GM23248 (cell line): ENCODE measurements around the gene CFB. TPM values are rescaled to one million over a fixed set of nuclear protein-coding genes. Genes with fewer than 3 reads are reported as not detected.
A peak's percentile ranks its signal among the peaks of the same experiment; 100 is the strongest.

Experiments
- DNase-seq: peaks from one replicate; pipeline ENCODE4 v3.0.0-alpha.2; 2015
- H2AFZ ChIP-seq: fragments of 200-600 bp; sonication (generic); 2 replicates; pipeline ENCODE4 v1.6.1; 2016; ENCODE audit warnings: antibody characterized with exemption
- H3F3A ChIP-seq: fragments of 200-600 bp; sonication (generic); 2 replicates; pipeline ENCODE4 v1.6.1; 2016; ENCODE audit warnings: mild to moderate bottlenecking, antibody characterized with exemption, mixed run types; ENCODE audit not compliant: insufficient read depth
- H3K27ac ChIP-seq: fragments of 200-600 bp; sonication (generic); 2 replicates; pipeline ENCODE4 v1.5.1; 2016; ENCODE audit warnings: mild to moderate bottlenecking
- H3K27me3 ChIP-seq: fragments of 200-600 bp; sonication (generic); replicated peaks from 2 replicates; pipeline ENCODE4 v1.6.1; 2016; ENCODE audit warnings: mild to moderate bottlenecking; ENCODE audit not compliant: insufficient read depth
- H3K36me3 ChIP-seq: fragments of 200-600 bp; sonication (generic); 2 replicates; pipeline ENCODE4 v1.6.1; 2016; ENCODE audit warnings: low read depth, mild to moderate bottlenecking
- H3K4me1 ChIP-seq: fragments of 200-600 bp; sonication (generic); 2 replicates; pipeline ENCODE4 v1.6.1; 2016; ENCODE audit warnings: mild to moderate bottlenecking; ENCODE audit not compliant: insufficient read depth
- H3K4me2 ChIP-seq: fragments of 200-600 bp; sonication (generic); one replicate; pipeline ENCODE4 v1.6.1; 2016; ENCODE audit warnings: mild to moderate bottlenecking; ENCODE audit not compliant: unreplicated experiment
- H3K4me3 ChIP-seq: fragments of 200-600 bp; sonication (generic); 2 replicates; pipeline ENCODE4 v1.5.1; 2016; ENCODE audit warnings: mild to moderate bottlenecking
- H3K79me2 ChIP-seq: fragments of 200-600 bp; sonication (generic); 2 replicates; pipeline ENCODE4 v1.6.1; 2016; ENCODE audit warnings: mild to moderate bottlenecking; ENCODE audit not compliant: insufficient read depth
- H3K9ac ChIP-seq: fragments of 200-600 bp; sonication (generic); 2 replicates; pipeline ENCODE4 v1.6.1; 2016; ENCODE audit warnings: mild to moderate bottlenecking
- H3K9me2 ChIP-seq: fragments of 200-600 bp; sonication (generic); 2 replicates; pipeline ENCODE4 v1.6.1; 2016; ENCODE audit warnings: mixed run types, mild to moderate bottlenecking, moderate library complexity; ENCODE audit not compliant: insufficient read depth
- H3K9me3 ChIP-seq: fragments of 200-600 bp; sonication (generic); one replicate; pipeline ENCODE4 v1.6.1; 2017; ENCODE audit warnings: low read depth
- H4K20me1 ChIP-seq: fragments of 200-600 bp; sonication (generic); 2 replicates; pipeline ENCODE4 v1.6.0; 2016; ENCODE audit not compliant: insufficient read depth
- EZH2 ChIP-seq: fragments of 200-600 bp; sonication (generic); IDR thresholded peaks from 2 replicates; pipeline ENCODE4 v1.6.1; 2018; ENCODE audit warnings: antibody characterized with exemption, mild to moderate bottlenecking; ENCODE audit not compliant: insufficient read depth, poor library complexity, severe bottlenecking
- EZH2phosphoT487 ChIP-seq: fragments of 200-600 bp; sonication (generic); IDR thresholded peaks from 2 replicates; pipeline ENCODE4 v1.6.1; 2018; ENCODE audit warnings: antibody characterized with exemption, moderate library complexity, mild to moderate bottlenecking, low read depth; ENCODE audit not compliant: insufficient read depth
- WGBS, 2 experiments: methylation state at CpG; one replicate each; pipeline ENCODE4 v1.1.6; 2015 to 2017; ENCODE audit warnings: low lambda C conversion rate in 2 of 2, low coverage in 1 of 2; ENCODE audit errors: missing lambda C conversion rate in 2 of 2; 5-methylcytosine and 5-hydroxymethylcytosine counted together
- in situ Hi-C: fragments of 300-500 bp; cut with MboI; formaldehyde crosslinking; loops from 2 replicates; pipeline ENCODE4 v1.15.0; 2020
- polyA plus RNA-seq: library from polyadenylated mRNA; unstranded; fragments of >200 nt; fragmentation: Nextera tagmentation; extraction: Ambion mirVana; gene quantifications from 2 replicates; pipeline ENCODE4 v1.2.1, GENCODE V29; 2016
- total RNA-seq: library from RNA; depleted of rRNA; stranded (reverse); fragments of >200 nt; shearing (Covaris generic); gene quantifications from 2 replicates; pipeline ENCODE4 v1.2.3, GENCODE V29; 2014

Gene CFB
- total and polyA plus RNA-seq, 2 experiments from 2014 or later, result 3.9 to 4.4 TPM

- no peaks in the 10 kb centered on the region for H3K9me2 ChIP-seq
- H4K20me1 ChIP-seq, result no peaks in the 10 kb centered on the region
- H3K9me3 ChIP-seq, result no peaks in the 10 kb centered on the region
- no peak overlapping the region for H3K4me2 ChIP-seq
- DNase-seq, result no peak
- no peak overlapping the region for H3K9ac ChIP-seq
- no peak overlapping the region for H3K4me3 ChIP-seq
- H3K36me3 ChIP-seq, result peaks cover 22% of the 10 kb centered on the region; the same call in 1 of the 2 replicates
- in situ Hi-C loops, result no loop called here
- H3K27me3 ChIP-seq, result no peaks in the 10 kb centered on the region
- peaks cover 9% of the 10 kb centered on the region for H3K4me1 ChIP-seq
- H3K27ac ChIP-seq, result no peak overlapping the region
- H2AFZ ChIP-seq, result no peak overlapping the region
- 81 to 84% methylated on average over 10 of the region's 10 CpGs for WGBS, 2 experiments
- H3K79me2 ChIP-seq, result peaks cover 29% of the 10 kb centered on the region
- H3F3A ChIP-seq, result peaks cover 14% of the 10 kb centered on the region; the same call in 1 of the 2 replicates
- no peak for TF ChIP-seq EZH2
Observed at GRCh38 chr6:31966997-31967925, 21.4 kb downstream of the CFB start.

- TF ChIP-seq EZH2phosphoT487 (no peak), EZH2 (no peak)
- no peak overlapping the region for H3K4me3 ChIP-seq
- H3K4me2 ChIP-seq, result no peak overlapping the region
- no peak for DNase-seq
- peaks cover 18% of the 10 kb centered on the region for H3F3A ChIP-seq
- in situ Hi-C loops, result no loop called here
- H3K9ac ChIP-seq, result no peak overlapping the region
- no peaks in the 10 kb centered on the region for H3K27me3 ChIP-seq
- H3K9me2 ChIP-seq, result no peaks in the 10 kb centered on the region
- H2AFZ ChIP-seq, result no peak overlapping the region
- peaks cover 33% of the 10 kb centered on the region for H3K79me2 ChIP-seq
- peaks cover 9% of the 10 kb centered on the region for H3K4me1 ChIP-seq
- no peaks in the 10 kb centered on the region for H4K20me1 ChIP-seq
- H3K36me3 ChIP-seq, result peaks cover 22% of the 10 kb centered on the region; the same call in 1 of the 2 replicates
- H3K27ac ChIP-seq, result no peak overlapping the region
- 55 to 59% methylated on average over 3 of the region's 3 CpGs for WGBS, 2 experiments
- no peaks in the 10 kb centered on the region for H3K9me3 ChIP-seq
Observed at GRCh38 chr6:31967926-31968320, 22.0 kb downstream of the CFB start.

GRCh38 chr6:31968326-31968725 lies 22.4 kb downstream of the CFB start:
- no peaks in the 10 kb centered on the region for H3K9me3 ChIP-seq
- peaks cover 11% of the 10 kb centered on the region for H3K4me1 ChIP-seq
- H3F3A ChIP-seq, result peaks cover 20% of the 10 kb centered on the region
- H3K36me3 ChIP-seq, result peaks cover 22% of the 10 kb centered on the region; the same call in 1 of the 2 replicates
- no peaks in the 10 kb centered on the region for H3K27me3 ChIP-seq
- H3K4me3 ChIP-seq, result no peak overlapping the region
- no peaks in the 10 kb centered on the region for H3K9me2 ChIP-seq
- H3K79me2 ChIP-seq, result peaks cover 37% of the 10 kb centered on the region
- no peak overlapping the region for H3K4me2 ChIP-seq
- H2AFZ ChIP-seq, result no peak overlapping the region
- in situ Hi-C loops, result no loop called here
- no peak overlapping the region for H3K9ac ChIP-seq
- no peaks in the 10 kb centered on the region for H4K20me1 ChIP-seq
- no peak for DNase-seq
- 84 to 88% methylated on average over 11 of the region's 11 CpGs for WGBS, 2 experiments
- no peak for TF ChIP-seq EZH2
- no peak for TF ChIP-seq EZH2phosphoT487
- no peak overlapping the region for H3K27ac ChIP-seq

- peak overlapping the region; percentile 96; the same call in 1 of the 2 replicates for H3K27ac ChIP-seq
- no peak for DNase-seq
- in situ Hi-C loops, result no loop called here
Observed at GRCh38 chr6:31968791-31969711, 23.2 kb downstream of the CFB start.

More at GRCh38 chr6:31968791-31969711, 23.2 kb downstream of the CFB start:
- no peaks in the 10 kb centered on the region for H3K9me2 ChIP-seq
- H4K20me1 ChIP-seq, result no peaks in the 10 kb centered on the region
- peaks cover 13% of the 10 kb centered on the region for H3K4me1 ChIP-seq
- H3K4me2 ChIP-seq, result peak overlapping the region; percentile 41
- H3K79me2 ChIP-seq, result peaks cover 44% of the 10 kb centered on the region
- peaks cover 22% of the 10 kb centered on the region; the same call in 1 of the 2 replicates for H3K36me3 ChIP-seq
- H3K9ac ChIP-seq, result 0 out of 2 replicates have a peak overlapping the region, but pooled peaks have one; percentile 99
- H3K9me3 ChIP-seq, result no peaks in the 10 kb centered on the region
- H3K4me3 ChIP-seq, result no peak overlapping the region
- no peaks in the 10 kb centered on the region for H3K27me3 ChIP-seq
- no peak for TF ChIP-seq EZH2
- no peak for TF ChIP-seq EZH2phosphoT487
- H2AFZ ChIP-seq, result no peak overlapping the region
- 79 to 81% methylated on average over 20 to 22 of the region's 23 CpGs for WGBS, 2 experiments
- H3F3A ChIP-seq, result peaks cover 23% of the 10 kb centered on the region
